ENCODE measurements around the gene PRM3. TPM values are rescaled to one million over a fixed set of nuclear protein-coding genes. Genes with fewer than 3 reads are reported as not detected.

Gene PRM3
- total RNA-seq, 1 experiment from 2014 or later = not detected

GRCh38 chr16:11258553-11259492 lies 14.6 kb downstream of the PRM3 start:
- no peak for TF ChIP-seq CTCF (IDR thresholded peaks at IDR 0.05; ENCODE audit: insufficient read depth in 1 of 2, low read depth in 1 of 2, low read length in 1 of 2, severe bottlenecking in 1 of 2, unreplicated experiment in 1 of 2)
- H3K9me3 ChIP-seq = no peaks in the 10 kb centered on the region
- Mint-ChIP-seq H3K27me3 (ENCODE audit: insufficient read depth, unreplicated experiment) (no peaks in the 10 kb centered on the region), H3K27ac (ENCODE audit: unreplicated experiment) (peak overlapping the region; percentile 80), H3K4me3 (ENCODE audit: unreplicated experiment) (no peak overlapping the region), H3K36me3 (ENCODE audit: insufficient read depth, unreplicated experiment) (peaks cover 26% of the 10 kb centered on the region), H3K9me3 (ENCODE audit: unreplicated experiment) (no peaks in the 10 kb centered on the region), H3K4me1 (ENCODE audit: low read depth, unreplicated experiment) (peaks cover 20% of the 10 kb centered on the region)
- intact Hi-C loops (cut with micrococcal nuclease; ENCODE audit: unreplicated experiment) = loop anchor here (10.0 kb wide), 1 partner anchor 154 kb away; no protein-coding TSS in a partner anchor
- no peaks in the 10 kb centered on the region for H3K27me3 ChIP-seq (replicated peaks; ENCODE audit: control insufficient read depth, insufficient read depth, low read length)
- ChIA-PET CTCF (no interaction called here), POLR2A (no interaction called here)
- H3K36me3 ChIP-seq (ENCODE audit: control insufficient read depth, insufficient read depth, low read length) = no peaks in the 10 kb centered on the region
- H3K4me3 ChIP-seq (ENCODE audit: low read depth, low read length) = no peak overlapping the region
- no peak for DNase-seq
- H3K4me1 ChIP-seq = peaks cover 39% of the 10 kb centered on the region
- BruUV-seq (replicated peaks) = no TSS peak

- Histone ChIP-seq H3K36me3 (ENCODE audit: control insufficient read depth, insufficient read depth, low read length) (no peaks in the 10 kb centered on the region), H3K4me3 (ENCODE audit: low read depth, low read length) (peak overlapping the region; percentile 81), H3K9me3 (no peaks in the 10 kb centered on the region), H3K27me3 (replicated peaks; ENCODE audit: control insufficient read depth, insufficient read depth, low read length) (no peaks in the 10 kb centered on the region), H3K4me1 (peaks cover 38% of the 10 kb centered on the region)
- H3K4me1 Mint-ChIP-seq (ENCODE audit: low read depth, unreplicated experiment) = peaks cover 26% of the 10 kb centered on the region
- peak overlapping the region; percentile 97 for H3K4me3 Mint-ChIP-seq (ENCODE audit: unreplicated experiment)
- ChIA-PET CTCF (interaction anchor here (0.7 to 2.4 kb wide), 9 partner anchors 14 to 294 kb away, joined by 3 to 29 read pairs (median 3); no protein-coding TSS in a partner anchor), POLR2A (interaction anchor here (2.7 to 3.6 kb wide), 2 partner anchors 22 to 101 kb away, joined by 17 to 21 read pairs; no protein-coding TSS in a partner anchor)
- TSS peak; percentile 74 for BruUV-seq (replicated peaks)
- peak overlapping the region; percentile 95 for H3K27ac Mint-ChIP-seq (ENCODE audit: unreplicated experiment)
- H3K27me3 Mint-ChIP-seq (ENCODE audit: insufficient read depth, unreplicated experiment) = no peaks in the 10 kb centered on the region
- peaks cover 38% of the 10 kb centered on the region for H3K36me3 Mint-ChIP-seq (ENCODE audit: insufficient read depth, unreplicated experiment)
- intact Hi-C loops (cut with micrococcal nuclease; ENCODE audit: unreplicated experiment) = loop anchor here (1.0 to 10.0 kb wide), 3 partner anchors 21 to 153 kb away; no protein-coding TSS in a partner anchor
- TF ChIP-seq CTCF (IDR thresholded peaks at IDR 0.05; ENCODE audit: insufficient read depth in 1 of 2, low read depth in 1 of 2, low read length in 1 of 2, severe bottlenecking in 1 of 2, unreplicated experiment in 1 of 2) = peak; percentile 53 to 74
- peak; percentile 78 to 79 for DNase-seq
- no peaks in the 10 kb centered on the region for H3K9me3 Mint-ChIP-seq (ENCODE audit: unreplicated experiment)
These were observed 16.1 kb downstream of the PRM3 start for GRCh38 chr16:11257131-11257938.
